H9 (cell line): ENCODE measurements around the gene CCNB1. TPM values are rescaled to one million over a fixed set of nuclear protein-coding genes. Genes with fewer than 3 reads are reported as not detected.

ENCODE experiments used
- DNase-seq: peaks from one replicate; pipeline ENCODE4 v3.0.0-alpha.2; 2017
- H2AFZ ChIP-seq: one replicate; pipeline ENCODE4 v1.6.1; 2013; ENCODE audit warnings: mild to moderate bottlenecking, low read length, control low read depth, moderate library complexity
- H2AK5ac ChIP-seq: 2 replicates; pipeline ENCODE4 v1.6.1; 2013; ENCODE audit warnings: low read length, control low read depth, mixed read lengths; ENCODE audit not compliant: insufficient read length
- H2BK120ac ChIP-seq: one replicate; pipeline ENCODE4 v1.6.1; 2013; ENCODE audit warnings: low read depth, mild to moderate bottlenecking, low read length, control low read depth, inconsistent platforms; ENCODE audit not compliant: poor library complexity, severe bottlenecking
- H2BK12ac ChIP-seq: 2 replicates; pipeline ENCODE4 v1.6.1; 2013; ENCODE audit warnings: low read length, control low read depth, mixed read lengths, low read depth; ENCODE audit not compliant: insufficient read length
- H2BK15ac ChIP-seq: 2 replicates; pipeline ENCODE4 v1.6.1; 2013; ENCODE audit warnings: low read depth, low read length, control low read depth
- H2BK20ac ChIP-seq: one replicate; pipeline ENCODE4 v1.6.1; 2013; ENCODE audit warnings: low read depth, mild to moderate bottlenecking, low read length, control low read depth, inconsistent platforms; ENCODE audit not compliant: poor library complexity, severe bottlenecking
- H2BK5ac ChIP-seq: 2 replicates; pipeline ENCODE4 v1.6.1; 2013; ENCODE audit warnings: low read length, control low read depth, mixed read lengths; ENCODE audit not compliant: insufficient read length
- H3K14ac ChIP-seq: 2 replicates; pipeline ENCODE4 v1.6.1; 2013; ENCODE audit warnings: low read length, control low read depth; ENCODE audit not compliant: insufficient read depth
- H3K18ac ChIP-seq: 2 replicates; pipeline ENCODE4 v1.6.1; 2013; ENCODE audit warnings: low read depth, mild to moderate bottlenecking, mixed read lengths, low read length, control low read depth; ENCODE audit not compliant: insufficient read length
- H3K23ac ChIP-seq: 2 replicates; pipeline ENCODE4 v1.6.1; 2013; ENCODE audit warnings: low read length, control low read depth, mixed read lengths, low read depth; ENCODE audit not compliant: insufficient read length
- H3K23me2 ChIP-seq: 2 replicates; pipeline ENCODE4 v1.6.1; 2013; ENCODE audit warnings: low read depth, mild to moderate bottlenecking, mixed read lengths, low read length, control low read depth; ENCODE audit not compliant: insufficient read length, poor library complexity, severe bottlenecking
- H3K27ac ChIP-seq: 2 replicates; pipeline ENCODE4 v1.5.1; 2013; ENCODE audit warnings: low read length, control low read depth, mixed read lengths, low read depth; ENCODE audit not compliant: insufficient read length
- H3K27me3 ChIP-seq: 2 replicates; pipeline ENCODE4 v1.6.1; 2013; ENCODE audit warnings: low read length, control low read depth, inconsistent platforms; ENCODE audit not compliant: insufficient read depth
- H3K4ac ChIP-seq: 2 replicates; pipeline ENCODE4 v1.6.1; 2013; ENCODE audit warnings: low read depth, mild to moderate bottlenecking, control low read depth, inconsistent platforms, low read length, moderate library complexity
- H3K4me1 ChIP-seq: 2 replicates; pipeline ENCODE4 v1.6.1; 2013; ENCODE audit warnings: low read length, control low read depth, inconsistent platforms; ENCODE audit not compliant: insufficient read depth
- H3K4me2 ChIP-seq: 2 replicates; pipeline ENCODE4 v1.6.1; 2013; ENCODE audit warnings: low read length, control low read depth, mixed read lengths; ENCODE audit not compliant: insufficient read length, insufficient read depth
- H3K56ac ChIP-seq: 2 replicates; pipeline ENCODE4 v1.6.1; 2013; ENCODE audit warnings: low read depth, mild to moderate bottlenecking, mixed read lengths, low read length, control low read depth; ENCODE audit not compliant: insufficient read length
- H3K79me1 ChIP-seq: 2 replicates; pipeline ENCODE4 v1.6.1; 2013; ENCODE audit warnings: low read depth, mild to moderate bottlenecking, moderate library complexity, low read length, control low read depth, inconsistent platforms; ENCODE audit not compliant: insufficient read depth, poor library complexity, severe bottlenecking
- H3K79me2 ChIP-seq: 2 replicates; pipeline ENCODE4 v1.6.1; 2013; ENCODE audit warnings: low read length, control low read depth, inconsistent platforms; ENCODE audit not compliant: insufficient read depth
- H3K9ac ChIP-seq: 2 replicates; pipeline ENCODE4 v1.6.1; 2013; ENCODE audit warnings: low read length, control low read depth, mixed read lengths; ENCODE audit not compliant: insufficient read length; ENCODE audit errors: extremely low read depth
- H3K9me3 ChIP-seq: one replicate; pipeline ENCODE4 v1.6.1; 2013; ENCODE audit warnings: low read depth, low read length, inconsistent platforms; ENCODE audit not compliant: control insufficient read depth
- H3T11ph ChIP-seq: one replicate; pipeline ENCODE4 v1.6.1; 2013; ENCODE audit warnings: mild to moderate bottlenecking, low read length, control low read depth, inconsistent platforms
- H4K20me1 ChIP-seq: one replicate; pipeline ENCODE4 v1.6.1; 2013; ENCODE audit not compliant: control insufficient read depth, insufficient read length, insufficient read depth
- H4K5ac ChIP-seq: 2 replicates; pipeline ENCODE4 v1.6.1; 2013; ENCODE audit warnings: low read depth, mild to moderate bottlenecking, mixed read lengths, low read length, control low read depth; ENCODE audit not compliant: insufficient read length
- H4K8ac ChIP-seq: replicated peaks from 2 replicates; pipeline ENCODE4 v1.6.1; 2013; ENCODE audit warnings: low read length, control low read depth, mixed read lengths, low read depth; ENCODE audit not compliant: insufficient read length
- H4K91ac ChIP-seq: 2 replicates; pipeline ENCODE4 v1.6.1; 2013; ENCODE audit warnings: low read depth, mild to moderate bottlenecking, moderate library complexity, mixed read lengths, low read length, control low read depth; ENCODE audit not compliant: insufficient read length
- H3K27ac Mint-ChIP-seq, 3 experiments: 2 replicates in 2 of 3; 3 replicates in 1 of 3; pipeline ENCODE4 v1.8.0; 2020 to 2021; ENCODE audit warnings: mixed read lengths in 3 of 3, mild to moderate bottlenecking in 1 of 3, moderate library complexity in 1 of 3
- H3K27me3 Mint-ChIP-seq: 2 replicates; pipeline ENCODE4 v1.8.0; 2021; ENCODE audit warnings: low read depth, mild to moderate bottlenecking, moderate library complexity, mixed read lengths
- H3K36me3 Mint-ChIP-seq, 3 experiments: 2 replicates in 2 of 3; 3 replicates in 1 of 3; pipeline ENCODE4 v1.8.0; 2020 to 2021; ENCODE audit warnings: low read depth in 3 of 3, mixed read lengths in 3 of 3; ENCODE audit not compliant: insufficient read depth in 1 of 3
- H3K4me1 Mint-ChIP-seq, 2 experiments: 2 replicates each; pipeline ENCODE4 v1.8.0; 2020; ENCODE audit warnings: mixed read lengths in 2 of 2
- H3K4me3 Mint-ChIP-seq, 2 experiments: 2 replicates in 1 of 2; 3 replicates in 1 of 2; pipeline ENCODE4 v1.8.0; 2020 to 2021; ENCODE audit warnings: mild to moderate bottlenecking in 2 of 2, mixed read lengths in 2 of 2, moderate library complexity in 1 of 2
- H3K9me3 Mint-ChIP-seq, 2 experiments: 2 replicates in 1 of 2; 3 replicates in 1 of 2; pipeline ENCODE4 v1.8.0; 2020; ENCODE audit warnings: mild to moderate bottlenecking in 2 of 2, mixed read lengths in 2 of 2, moderate library complexity in 1 of 2
- WGBS: extraction: QIAGEN DNeasy Blood & Tissue Kit; methylation state at CpG from one replicate; pipeline ENCODE4 v1.1.7; 2013; ENCODE audit warnings: missing lambda C conversion rate, low lambda C conversion rate, mixed read lengths; ENCODE audit not compliant: insufficient read length; ENCODE audit errors: extremely low coverage; 5-methylcytosine and 5-hydroxymethylcytosine counted together
- total RNA-seq: library from RNA; stranded (reverse); gene quantifications from 2 replicates; pipeline ENCODE4 v1.2.1, GENCODE V29; 2021
- TF ChIP-seq, protein P1 (sequence below): fragments of 200-600 bp; sonication (generic); conservative IDR thresholded peaks from 3 replicates; pipeline ENCODE4 v1.8.0; 2021; ENCODE audit warnings: antibody characterized with exemption, mild to moderate bottlenecking

Gene CCNB1
- total RNA-seq, 1 experiment from 2014 or later, result 310 TPM

- no peaks in the 10 kb centered on the region for H3K27me3 ChIP-seq
- H2BK5ac ChIP-seq, result no peak overlapping the region
- DNase-seq, result no peak
- H3K79me1 ChIP-seq, result no peaks in the 10 kb centered on the region
- H3K4me1 ChIP-seq, result no peaks in the 10 kb centered on the region
- no peak overlapping the region for H2AK5ac ChIP-seq
- no peak overlapping the region for H4K5ac ChIP-seq
- no peak overlapping the region for H2AFZ ChIP-seq
- no peak overlapping the region for H4K8ac ChIP-seq
- H2BK15ac ChIP-seq, result no peak overlapping the region
- H3K56ac ChIP-seq, result no peak overlapping the region
- H3K9ac ChIP-seq, result no peak overlapping the region
- no peaks in the 10 kb centered on the region for H3K79me2 ChIP-seq
- H3K4me2 ChIP-seq, result no peak overlapping the region
- Mint-ChIP-seq H3K27me3 (no peaks in the 10 kb centered on the region), H3K36me3 (no peaks in the 10 kb centered on the region; a peak in 1 of 7 replicates), H3K4me3 (no peak overlapping the region), H3K4me1 (no peaks in the 10 kb centered on the region), H3K27ac (no peak overlapping the region), H3K9me3 (no peaks in the 10 kb centered on the region)
- TF ChIP-seq, protein P1, sequence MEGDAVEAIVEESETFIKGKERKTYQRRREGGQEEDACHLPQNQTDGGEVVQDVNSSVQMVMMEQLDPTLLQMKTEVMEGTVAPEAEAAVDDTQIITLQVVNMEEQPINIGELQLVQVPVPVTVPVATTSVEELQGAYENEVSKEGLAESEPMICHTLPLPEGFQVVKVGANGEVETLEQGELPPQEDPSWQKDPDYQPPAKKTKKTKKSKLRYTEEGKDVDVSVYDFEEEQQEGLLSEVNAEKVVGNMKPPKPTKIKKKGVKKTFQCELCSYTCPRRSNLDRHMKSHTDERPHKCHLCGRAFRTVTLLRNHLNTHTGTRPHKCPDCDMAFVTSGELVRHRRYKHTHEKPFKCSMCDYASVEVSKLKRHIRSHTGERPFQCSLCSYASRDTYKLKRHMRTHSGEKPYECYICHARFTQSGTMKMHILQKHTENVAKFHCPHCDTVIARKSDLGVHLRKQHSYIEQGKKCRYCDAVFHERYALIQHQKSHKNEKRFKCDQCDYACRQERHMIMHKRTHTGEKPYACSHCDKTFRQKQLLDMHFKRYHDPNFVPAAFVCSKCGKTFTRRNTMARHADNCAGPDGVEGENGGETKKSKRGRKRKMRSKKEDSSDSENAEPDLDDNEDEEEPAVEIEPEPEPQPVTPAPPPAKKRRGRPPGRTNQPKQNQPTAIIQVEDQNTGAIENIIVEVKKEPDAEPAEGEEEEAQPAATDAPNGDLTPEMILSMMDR, result no peak
- no peak overlapping the region for H4K91ac ChIP-seq
- H3K23me2 ChIP-seq, result no peaks in the 10 kb centered on the region
- no peak overlapping the region for H3K23ac ChIP-seq
- H3K27ac ChIP-seq, result no peak overlapping the region
- H3K9me3 ChIP-seq, result no peaks in the 10 kb centered on the region
- no peaks in the 10 kb centered on the region for H4K20me1 ChIP-seq
- H2BK20ac ChIP-seq, result no peak overlapping the region
- H3T11ph ChIP-seq, result no peak overlapping the region
- H2BK120ac ChIP-seq, result no peak overlapping the region
- H3K18ac ChIP-seq, result no peak overlapping the region
- H3K14ac ChIP-seq, result no peak overlapping the region
- no CpG with 5 or more reads among the region's 5 CpGs for WGBS
- no peak overlapping the region for H2BK12ac ChIP-seq
- no peak overlapping the region for H3K4ac ChIP-seq
These were observed 17.3 kb upstream of the CCNB1 start for GRCh38 chr5:69149676-69150010.
